ENCODE results near the gene PHLDA3.

Gene PHLDA3

GRCh38 chr1:201460814-201461644 lies 8.0 kb downstream of the PHLDA3 start:
- DNase-seq, result no peak

GRCh38 chr1:201459775-201460174 lies 9.2 kb downstream of the PHLDA3 start:
- no peak for DNase-seq

DNA sequence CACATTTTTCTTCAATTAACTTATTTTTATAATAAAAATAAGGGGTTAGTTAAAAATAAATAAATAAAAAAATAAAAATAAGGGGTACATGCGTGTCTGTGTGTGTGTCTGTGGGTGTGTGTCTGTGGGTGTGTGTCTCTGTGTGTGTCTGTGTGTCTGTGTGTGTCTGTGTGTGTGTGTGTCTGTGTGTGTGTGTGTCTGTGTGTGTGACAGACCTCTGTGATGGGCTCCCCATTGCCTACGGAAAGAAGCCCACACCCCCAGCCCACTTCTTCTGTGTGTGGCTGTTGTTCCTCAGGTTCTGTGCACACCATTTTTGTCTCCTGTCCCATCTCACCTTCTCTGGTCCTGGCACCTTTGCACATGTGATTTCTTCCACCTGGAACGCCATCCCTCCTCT lies 9.9 kb downstream of the PHLDA3 start:
- no peak for DNase-seq

GRCh38 chr1:201457508-201457960 lies 11.5 kb downstream of the PHLDA3 start:
- no peak for DNase-seq

GRCh38 chr1:201456499-201457309 lies 12.3 kb downstream of the PHLDA3 start:
- DNase-seq, result no peak

DNA sequence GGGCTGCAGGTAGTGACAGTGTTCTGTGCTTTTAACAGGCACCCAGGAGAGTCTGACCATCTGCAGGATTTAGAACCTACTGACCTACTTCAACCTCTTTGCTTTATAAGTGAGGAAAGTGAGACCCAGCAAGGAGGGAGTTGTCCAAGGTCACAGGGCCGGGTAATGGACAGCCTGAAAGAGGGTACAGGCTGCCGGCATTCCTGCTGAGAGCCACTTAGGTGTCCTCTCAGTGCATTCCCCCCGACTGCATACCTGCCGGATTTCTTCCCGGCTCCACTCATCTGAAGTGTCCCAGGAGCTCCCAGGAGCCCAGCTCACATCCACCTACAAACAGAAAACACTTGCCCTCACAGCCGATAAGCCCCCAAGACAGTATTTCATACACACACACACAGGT lies 13.9 kb downstream of the PHLDA3 start:
- no peak for DNase-seq

DNA sequence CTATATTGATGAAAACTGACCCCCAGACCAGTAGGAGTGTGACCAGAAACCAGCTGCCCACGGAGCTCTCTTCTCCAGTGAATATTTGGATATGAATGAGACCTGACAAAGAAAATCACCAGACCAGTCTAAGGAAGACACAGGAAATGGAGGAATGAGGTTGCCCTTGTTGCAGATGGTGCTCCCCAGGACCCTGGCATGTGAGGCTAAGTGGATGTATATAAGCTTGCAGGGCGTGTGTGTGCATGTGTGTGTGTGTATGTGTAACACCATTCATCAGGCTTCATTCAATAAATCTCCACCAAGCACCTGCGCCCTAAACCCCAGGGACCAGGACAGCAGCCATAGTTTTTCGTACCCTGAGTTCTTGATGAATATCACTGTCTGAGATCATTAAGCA lies 14.4 kb downstream of the PHLDA3 start:
- no peak for DNase-seq

DNA sequence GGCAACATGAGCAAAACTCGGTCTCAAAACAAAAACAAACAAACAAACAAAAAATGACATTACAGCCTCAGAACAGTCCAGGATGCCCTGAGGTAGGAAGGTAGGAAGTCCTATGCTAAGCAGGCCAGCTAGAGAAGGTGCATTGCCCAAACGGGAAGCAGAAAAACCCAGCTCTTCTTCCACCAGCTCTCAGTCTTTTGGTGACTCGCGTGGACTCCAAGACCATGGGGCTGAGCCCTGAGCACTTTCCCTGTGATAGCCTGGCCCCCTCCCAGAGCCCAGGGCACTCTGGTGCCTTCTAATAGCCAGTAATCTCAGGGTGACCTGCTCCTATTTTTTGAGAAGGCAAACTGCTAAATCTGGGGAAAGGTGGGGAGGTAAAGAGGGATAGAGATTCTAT lies 16.1 kb downstream of the PHLDA3 start:
- no peak for DNase-seq

DNA sequence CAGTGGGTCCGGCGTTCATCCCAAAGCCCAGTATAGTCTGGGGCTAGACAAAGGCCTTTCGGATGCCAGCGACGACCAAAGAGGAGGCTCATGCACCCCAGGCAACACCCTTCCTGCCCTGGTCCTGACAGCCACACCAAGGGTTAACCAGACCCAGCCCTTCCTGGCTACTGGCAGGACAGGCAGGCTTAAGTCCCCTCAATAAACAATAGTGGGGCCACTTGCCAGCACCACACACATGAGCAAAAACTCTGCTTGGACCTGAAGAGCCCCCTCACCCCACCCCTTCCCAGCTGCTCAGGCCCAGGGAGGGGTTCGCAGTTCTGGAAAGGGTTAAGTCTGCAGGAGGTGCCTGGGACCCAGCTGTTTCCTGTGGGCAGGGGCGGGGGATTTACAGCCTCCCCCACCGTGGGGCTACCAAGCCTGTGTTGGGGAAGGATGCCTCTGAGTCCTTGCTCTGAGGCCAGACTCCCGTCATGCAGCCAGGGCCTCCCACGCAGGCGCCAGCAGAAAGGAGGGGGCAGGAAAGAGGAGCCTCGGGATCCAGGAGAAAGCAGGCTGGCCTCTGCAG lies 18.2 kb downstream of the PHLDA3 start:
- no peak for DNase-seq

DNA sequence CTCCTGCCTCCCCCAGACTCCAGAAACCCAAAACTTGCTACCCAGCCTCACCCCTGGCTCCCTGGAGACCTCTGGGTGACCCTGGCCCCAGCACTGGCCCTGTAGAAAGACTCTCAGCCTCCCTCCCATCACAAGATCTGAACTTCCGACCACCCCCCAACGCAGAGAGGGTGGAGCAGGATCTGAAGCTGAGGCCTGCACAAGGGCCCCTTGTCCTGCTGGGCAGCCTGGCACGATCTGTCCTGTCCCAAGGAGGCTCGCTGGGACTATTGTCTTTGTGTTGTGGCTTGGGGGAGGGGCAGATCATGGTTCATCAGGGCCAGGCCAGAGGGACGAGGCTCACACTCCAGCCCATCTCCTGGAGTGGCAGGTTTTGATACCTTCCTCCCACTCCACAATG lies 20.0 kb downstream of the PHLDA3 start:
- no peak for DNase-seq

- DNase-seq, result no peak
Observed at GRCh38 chr1:201447903-201448871, 20.8 kb downstream of the PHLDA3 start.

DNA sequence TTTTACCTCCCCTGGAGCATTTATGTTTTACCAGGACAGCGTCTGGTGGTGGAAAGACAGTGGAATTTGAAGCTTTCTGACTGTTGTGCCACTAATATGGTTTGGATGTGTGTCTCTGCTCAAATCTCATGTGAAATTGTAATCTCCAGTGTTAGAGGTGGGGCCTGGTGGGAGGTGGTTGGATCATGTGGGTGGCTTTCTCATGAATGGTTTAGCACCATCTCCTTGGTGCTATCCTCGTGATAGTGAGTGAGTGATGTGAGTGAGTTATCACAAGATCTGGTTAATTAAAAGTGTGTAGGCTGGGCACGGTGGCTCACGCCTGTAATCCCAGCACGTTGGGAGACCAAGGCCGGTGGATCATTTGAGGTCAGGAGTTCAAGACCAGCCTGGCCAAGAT lies 23.7 kb downstream of the PHLDA3 start:
- DNase-seq, result no peak

DNA sequence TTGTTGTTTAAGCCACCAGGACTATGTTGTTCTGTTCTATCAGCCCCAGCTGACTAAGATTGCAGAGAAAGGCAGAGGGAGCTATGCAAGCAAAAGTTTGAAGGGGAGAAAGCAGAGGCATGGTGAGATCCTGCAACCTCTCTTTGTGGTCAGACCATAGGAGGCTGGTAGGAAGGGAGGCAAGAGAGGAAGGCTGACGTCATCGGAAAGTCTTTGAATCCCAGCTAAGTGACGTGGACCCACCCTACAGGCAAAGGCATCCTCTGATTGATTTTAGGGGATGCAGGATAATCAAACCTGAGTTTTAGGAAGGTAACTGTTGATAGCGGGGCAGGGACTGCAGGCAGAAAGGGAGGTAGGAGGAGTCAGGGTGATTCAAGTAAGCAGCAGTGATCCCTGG lies 24.2 kb downstream of the PHLDA3 start:
- no peak for DNase-seq

GRCh38 chr1:201443747-201444146 lies 25.2 kb downstream of the PHLDA3 start:
- DNase-seq, result no peak

- DNase-seq, result no peak
Observed at GRCh38 chr1:201436969-201437368, 32.0 kb downstream of the PHLDA3 start.

- DNase-seq, result no peak
Observed at GRCh38 chr1:201436393-201436792, 32.6 kb downstream of the PHLDA3 start.

- no peak for DNase-seq
Observed at GRCh38 chr1:201434266-201434665, 34.7 kb downstream of the PHLDA3 start.

DNA sequence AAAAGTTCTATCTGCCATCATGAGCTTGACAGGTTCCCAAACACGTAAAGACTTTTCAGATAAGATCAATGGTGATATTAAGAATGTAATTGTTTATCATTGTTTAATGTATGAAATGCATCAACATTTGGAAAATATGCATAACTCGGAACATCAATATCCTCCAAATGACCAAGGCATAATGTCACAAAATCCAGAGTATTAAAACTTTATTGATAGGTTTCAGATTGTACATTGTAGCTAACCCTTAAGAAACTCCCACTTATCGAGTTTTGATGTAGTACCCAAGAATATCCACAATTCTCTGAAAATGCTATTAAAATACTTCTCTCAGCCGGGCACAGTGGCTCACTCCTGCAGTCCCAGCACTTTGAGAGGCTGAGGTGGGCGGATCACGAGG lies 35.4 kb downstream of the PHLDA3 start:
- no peak for DNase-seq

DNA sequence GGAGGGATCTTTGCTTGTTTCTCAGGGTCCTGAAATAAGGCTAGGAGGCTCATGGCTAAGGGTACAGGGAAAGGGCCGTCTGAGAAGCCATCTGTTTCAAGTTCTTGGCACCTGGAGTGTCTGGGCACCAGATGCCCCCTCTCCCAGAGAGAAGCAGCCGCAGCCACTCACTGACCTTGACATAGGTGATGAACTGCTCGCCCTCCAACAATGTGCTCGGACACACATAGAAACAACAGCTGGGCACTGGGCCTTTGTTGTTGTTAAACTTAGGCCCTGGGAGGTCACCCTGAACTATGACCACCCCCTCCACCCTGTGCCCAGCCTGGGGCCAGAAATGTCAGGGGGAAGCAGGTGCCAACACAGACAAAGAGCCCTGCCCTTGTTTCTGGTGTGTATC lies 38.2 kb downstream of the PHLDA3 start:
- DNase-seq, result no peak

DNA sequence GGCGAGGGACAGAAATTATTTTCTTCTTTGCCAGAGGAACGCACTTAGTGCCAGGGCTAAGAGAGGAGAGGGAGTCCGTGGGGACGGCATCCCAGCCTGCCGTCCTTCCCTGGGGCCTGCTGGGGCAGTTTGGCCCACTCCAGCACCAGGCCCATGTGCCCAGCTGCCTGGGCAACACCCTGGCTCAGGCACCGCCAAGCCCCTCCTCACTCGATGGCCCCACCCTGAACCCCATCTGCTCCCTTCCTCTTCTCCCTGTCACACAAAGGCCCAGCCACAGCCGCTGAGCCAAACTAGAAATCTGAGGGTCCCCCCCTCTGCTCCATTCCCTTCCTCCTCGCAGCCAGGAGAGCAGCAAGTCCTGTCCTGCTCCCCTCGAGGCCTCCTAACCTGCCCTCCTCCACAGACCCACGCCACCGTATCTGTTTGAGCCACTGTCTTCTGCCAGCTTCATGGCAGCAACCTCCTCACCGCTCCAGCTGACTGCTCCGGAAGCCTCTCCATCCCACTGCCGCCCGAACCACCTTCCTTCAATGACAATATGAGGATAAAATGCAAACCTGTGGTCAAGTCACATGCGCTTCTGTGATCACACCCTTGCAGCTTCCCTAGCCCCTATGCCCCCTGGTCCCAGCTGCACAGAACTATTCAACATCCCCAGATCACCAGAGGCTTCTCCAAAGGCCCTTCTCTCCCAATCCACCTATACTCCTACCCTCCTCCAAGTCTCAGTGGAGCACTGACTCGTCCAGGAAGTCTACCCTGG lies 39.1 kb downstream of the PHLDA3 start:
- DNase-seq, result no peak

DNA sequence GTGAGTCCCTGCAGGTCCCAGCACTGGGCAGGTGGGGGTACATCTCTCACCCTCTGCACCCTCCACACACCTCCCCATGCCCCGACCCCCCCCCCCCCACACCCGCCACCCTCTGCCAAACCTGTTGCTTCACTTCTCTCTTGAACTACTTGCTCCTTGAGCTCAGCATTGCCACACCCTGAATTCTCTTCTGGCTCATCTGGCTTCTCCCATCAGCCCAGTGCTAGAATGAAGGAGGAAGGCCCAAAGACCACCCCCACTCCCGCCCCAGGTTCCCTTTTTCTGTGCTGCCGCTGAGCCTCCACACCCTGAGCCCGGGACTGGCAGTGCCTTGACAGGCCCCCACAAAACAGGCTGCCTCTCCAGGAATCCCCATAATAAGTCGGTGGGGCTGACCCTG lies 41.0 kb downstream of the PHLDA3 start:
- no peak for DNase-seq

Measured in AML-193 (cell line).